ENCODE data around the gene TRAM2.

The TRAM2 gene

DNA sequence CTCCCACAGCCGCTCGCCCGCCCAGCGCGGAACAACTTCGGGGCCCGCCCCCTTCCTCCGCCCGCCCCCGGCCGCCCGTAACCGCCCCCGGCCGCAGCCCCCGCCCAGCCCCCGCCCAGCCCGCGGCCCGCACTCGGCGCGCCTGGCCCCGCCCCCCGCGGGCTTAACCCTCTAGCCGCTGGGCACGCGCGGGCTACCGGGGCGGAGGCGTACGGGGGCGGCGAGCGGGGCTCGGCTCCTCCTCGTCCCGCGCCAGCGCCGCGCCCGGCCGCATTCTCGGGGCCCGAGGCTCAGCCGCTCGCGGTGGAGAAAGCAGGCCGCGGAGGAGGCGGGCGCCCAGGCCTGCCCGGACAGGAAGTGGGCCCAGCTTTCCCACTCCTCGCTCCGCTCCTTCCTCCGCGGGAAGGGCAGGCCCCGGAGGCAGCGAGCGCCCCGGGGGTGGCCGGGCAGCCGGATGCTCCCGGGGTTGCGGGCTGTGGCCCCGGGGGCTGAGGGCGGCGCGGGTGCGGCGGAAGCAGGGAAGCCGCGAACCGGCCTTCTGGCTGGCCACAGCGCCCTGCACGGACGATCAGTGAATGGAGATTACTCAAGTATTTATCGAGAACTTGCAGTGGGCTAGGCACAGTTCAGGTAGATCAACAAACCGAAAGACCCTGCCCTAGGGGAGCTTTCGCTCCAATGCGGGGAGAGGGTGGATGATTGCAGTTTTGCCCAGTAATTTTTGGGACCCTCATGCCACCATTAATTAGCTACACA, at the start of gene TRAM2:
Gene TRAM2, minus strand, starts transcription at position 39 of the 756 bp plus-strand sequence. CDS start 145 bp downstream, outside the sequence.
- DNase-seq: no peak

GRCh38 chr6:52622810-52623209, 46.0 kb upstream of the TRAM2 start:
- DNase-seq: no peak

DNA sequence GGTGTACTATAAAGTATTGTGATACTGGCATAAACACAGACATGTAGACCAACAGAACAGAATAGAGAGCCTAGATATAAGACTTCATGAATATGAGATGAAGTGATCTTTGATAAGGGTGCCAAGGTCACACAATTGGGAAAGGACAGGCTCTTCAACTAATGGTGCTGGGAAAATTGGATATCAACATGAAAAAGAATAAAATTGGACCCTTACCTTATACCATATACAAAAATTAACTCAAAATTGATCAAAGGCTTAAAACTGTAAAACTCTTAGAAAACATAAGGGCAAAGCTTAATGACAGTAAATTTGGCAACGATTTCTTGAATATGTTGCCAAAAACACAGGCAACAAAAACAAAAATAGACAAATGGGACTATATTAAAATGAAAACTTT, 44.8 kb upstream of the TRAM2 start:
- DNase-seq: no peak

DNA sequence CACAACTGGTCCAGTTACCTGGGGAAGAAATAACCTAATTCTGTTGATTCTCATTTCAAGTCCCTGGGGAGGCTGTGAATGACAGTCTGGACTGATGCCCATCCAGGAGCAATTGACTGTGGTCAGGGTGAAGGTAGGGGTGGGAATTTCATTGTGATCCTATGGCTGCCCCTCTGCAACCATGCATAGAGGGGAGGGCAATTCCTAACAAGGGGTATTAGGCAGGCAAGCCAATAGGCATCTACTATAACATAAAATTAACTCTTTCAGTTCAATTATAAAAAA, 44.0 kb upstream of the TRAM2 start:
- no peak for DNase-seq

GRCh38 chr6:52620055-52620905, 43.4 kb upstream of the TRAM2 start:
- no peak for DNase-seq

- no peak for DNase-seq
Measured at GRCh38 chr6:52617087-52617486, 40.2 kb upstream of the TRAM2 start.

- DNase-seq: no peak
Measured at GRCh38 chr6:52616059-52616690, 39.3 kb upstream of the TRAM2 start.

GRCh38 chr6:52612336-52613054, 35.6 kb upstream of the TRAM2 start:
- DNase-seq: no peak

DNA sequence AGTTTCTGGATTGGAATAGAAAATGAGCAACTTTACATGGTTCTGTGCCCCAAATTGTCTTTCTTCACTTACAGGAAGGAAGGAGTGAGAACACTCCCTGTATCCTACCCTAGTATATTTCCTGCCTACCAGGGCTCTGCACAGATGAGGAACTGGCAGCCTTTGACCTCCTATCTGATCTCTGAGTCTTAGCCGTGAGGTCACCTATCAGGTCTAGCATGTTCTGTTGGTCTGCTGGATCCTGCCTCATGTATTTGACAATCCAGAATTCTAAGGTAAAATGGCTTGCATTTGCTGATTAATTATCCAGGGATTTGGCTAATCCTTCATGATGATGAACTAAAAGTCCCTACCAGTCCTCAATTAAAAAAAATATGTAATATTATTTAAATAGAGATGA, 35.0 kb upstream of the TRAM2 start:
- no peak for DNase-seq

DNA sequence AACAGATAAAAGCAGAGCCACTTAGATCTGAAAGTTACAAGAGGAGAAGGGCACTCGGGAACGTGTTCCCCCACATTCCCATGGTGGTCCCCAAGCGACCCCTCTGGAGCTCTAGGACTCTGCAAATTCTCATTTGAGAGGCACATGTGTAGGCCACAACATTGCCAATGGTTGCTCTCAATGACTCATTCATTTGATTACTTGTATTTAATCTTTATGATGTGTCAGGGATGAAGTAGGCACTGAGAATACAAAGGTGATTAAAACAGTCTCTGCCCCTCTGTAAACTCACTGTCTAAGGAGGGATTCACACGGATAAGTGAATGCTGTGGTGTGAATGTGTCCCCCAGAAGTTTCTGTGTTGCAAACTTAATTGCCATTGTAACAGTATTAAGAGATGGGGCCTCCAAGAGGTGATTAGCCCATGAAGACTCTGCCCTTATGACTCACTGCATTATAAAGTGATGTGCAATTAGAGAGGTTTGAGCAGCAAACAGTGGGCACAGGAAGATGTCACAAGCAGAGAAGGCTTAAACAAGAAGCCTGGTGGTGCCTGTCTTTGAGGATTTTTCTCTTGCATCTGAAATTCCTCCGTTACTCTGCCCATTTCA, 34.0 kb upstream of the TRAM2 start:
- no peak for DNase-seq

DNA sequence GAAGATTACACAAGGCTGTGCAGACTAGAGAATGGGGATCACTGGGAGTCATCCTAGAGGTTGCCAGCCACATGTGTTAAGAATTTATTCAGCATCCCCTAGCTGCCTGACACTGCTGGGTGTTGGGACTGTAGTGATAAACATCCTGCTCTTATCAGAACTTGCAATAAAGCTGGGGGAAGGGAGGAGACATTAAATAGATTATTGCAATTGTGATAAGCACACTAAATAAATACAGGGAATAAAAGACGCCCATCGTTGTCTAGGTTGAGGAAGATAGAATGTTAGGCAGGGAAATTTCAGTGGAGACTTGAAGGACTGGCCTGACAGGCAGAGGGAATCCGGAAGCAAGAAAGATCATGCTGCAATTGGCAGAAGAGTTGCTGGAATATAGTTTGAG, 33.2 kb upstream of the TRAM2 start:
- DNase-seq: no peak

GRCh38 chr6:52605610-52606185, 28.8 kb upstream of the TRAM2 start:
- DNase-seq: no peak

DNA sequence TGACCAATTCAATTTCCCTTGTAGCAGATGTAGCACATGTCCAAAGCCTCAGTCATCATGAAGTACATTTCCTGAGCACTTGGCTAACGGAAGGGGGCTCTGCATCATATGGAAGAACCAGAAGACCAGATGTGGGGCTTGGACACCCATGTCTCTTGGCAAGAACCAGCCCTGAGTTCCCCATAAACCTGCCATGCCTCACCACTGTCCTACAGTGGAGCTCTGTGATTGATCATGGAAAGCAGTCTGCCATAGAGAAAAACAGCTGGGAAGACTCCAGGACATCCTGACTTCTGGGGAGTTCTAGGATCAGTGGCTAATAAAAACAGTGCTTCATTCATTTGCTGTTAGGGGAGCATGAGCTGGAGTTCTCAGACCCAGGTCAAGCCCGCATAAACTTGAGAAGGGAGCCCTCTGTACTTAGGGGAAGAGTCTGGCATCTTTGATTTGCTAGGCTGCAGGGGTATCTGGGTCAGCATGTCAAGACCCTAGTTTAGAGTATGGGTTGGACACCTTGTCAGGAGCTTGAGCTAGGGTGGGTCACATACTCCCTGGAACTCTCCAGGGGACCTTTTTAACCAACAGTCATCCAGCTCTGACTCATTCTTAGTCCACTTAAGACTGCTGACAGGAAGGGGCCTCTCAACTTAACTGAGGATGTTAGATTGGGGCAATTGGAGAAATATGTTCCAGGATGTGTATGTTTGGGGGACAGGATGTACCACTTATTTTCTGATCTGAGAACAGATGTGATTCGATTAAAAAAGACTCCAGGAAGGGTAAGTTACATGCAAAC, 26.3 kb upstream of the TRAM2 start:
- DNase-seq: no peak

- no peak for DNase-seq
Measured at GRCh38 chr6:52598824-52599190, 21.9 kb upstream of the TRAM2 start.

- DNase-seq: no peak
Measured at GRCh38 chr6:52598123-52598823, 21.4 kb upstream of the TRAM2 start.

- no peak for DNase-seq
Measured at GRCh38 chr6:52597738-52598122, 20.9 kb upstream of the TRAM2 start.

- no peak for DNase-seq
Measured at GRCh38 chr6:52596371-52597028, 19.6 kb upstream of the TRAM2 start.

- DNase-seq: no peak
Measured at GRCh38 chr6:52595796-52596130, 18.9 kb upstream of the TRAM2 start.

DNA sequence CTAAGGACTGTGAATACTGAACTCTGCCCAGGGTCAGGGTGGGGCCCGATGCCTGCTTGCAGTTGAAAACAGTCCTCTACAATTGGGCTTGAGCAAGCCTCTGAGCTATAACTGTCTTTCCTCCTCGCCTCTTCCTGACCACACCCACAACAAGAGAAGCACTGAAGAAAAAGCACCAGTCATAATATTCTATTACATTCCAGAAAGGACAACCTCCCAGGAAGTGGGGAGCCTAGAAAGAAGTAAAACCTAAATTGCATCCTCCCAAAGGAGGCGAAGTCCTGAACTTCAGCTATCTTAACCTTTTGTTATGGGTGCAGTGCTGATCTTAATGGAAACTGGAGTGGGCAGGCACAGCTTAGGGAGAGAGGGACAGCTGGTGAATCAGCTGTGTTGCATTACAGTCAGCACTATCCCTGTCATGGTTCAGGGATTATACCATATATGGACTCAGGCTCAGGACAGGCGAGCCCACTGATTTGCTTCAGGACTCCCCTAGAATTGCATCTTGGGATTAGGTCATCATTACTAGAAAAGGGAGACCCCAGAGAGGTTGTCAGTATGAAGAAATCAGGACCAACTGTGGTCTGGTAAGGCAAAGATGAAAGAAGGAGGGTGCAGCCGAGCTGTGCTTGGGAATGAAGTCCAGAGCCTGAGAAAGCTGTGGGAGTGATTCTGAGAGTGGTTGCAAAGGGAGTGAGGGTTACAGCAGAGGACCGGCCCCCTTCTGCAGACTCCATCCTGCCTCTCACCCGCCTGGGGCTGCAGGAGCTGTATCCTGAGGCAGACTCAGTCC, 18.3 kb upstream of the TRAM2 start:
- DNase-seq: no peak

DNA sequence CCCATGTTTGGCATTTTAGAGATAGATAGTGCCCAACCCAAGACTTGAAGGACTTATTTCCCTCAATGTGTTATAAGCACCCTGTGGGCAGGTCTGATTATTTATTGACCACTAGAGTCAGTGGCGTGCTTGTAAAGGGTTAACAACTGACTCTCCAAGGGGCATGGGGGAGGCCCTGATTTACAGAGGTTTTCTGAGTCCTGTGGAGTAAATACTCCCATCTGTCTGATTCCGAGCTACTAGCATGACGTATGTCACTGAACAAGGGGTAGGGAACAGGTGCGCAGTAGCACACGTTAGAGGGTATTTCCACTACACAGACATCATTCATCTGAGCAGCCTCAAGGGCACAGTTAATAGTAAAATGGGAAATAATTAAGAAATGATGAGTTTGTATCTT, 17.4 kb upstream of the TRAM2 start:
- no peak for DNase-seq

All from cerebellar nuclear complex (tissue), 1 donor.